Tibial nerve (tissue), 3 donors: ENCODE measurements around the gene CFAP70.

Source experiments
- CTCF ChIP-seq, 5 experiments: fragments of 200-600 bp in 3 of 5; fragments of 450-650 bp in 2 of 5; sonication (generic) in 3 of 5; IDR thresholded peaks; one replicate each; pipeline ENCODE4 v1.5.1; 2016 to 2019; ENCODE audit warnings: antibody characterized with exemption in 5 of 5, mild to moderate bottlenecking in 3 of 5, moderate library complexity in 2 of 5
- POLR2A ChIP-seq, 2 donors: fragments of 450-650 bp; IDR thresholded peaks; one replicate each; pipeline ENCODE4 v1.6.1; 2017; ENCODE audit warnings: antibody characterized with exemption in 2 of 2, mild to moderate bottlenecking in 2 of 2, moderate library complexity in 2 of 2

DNA sequence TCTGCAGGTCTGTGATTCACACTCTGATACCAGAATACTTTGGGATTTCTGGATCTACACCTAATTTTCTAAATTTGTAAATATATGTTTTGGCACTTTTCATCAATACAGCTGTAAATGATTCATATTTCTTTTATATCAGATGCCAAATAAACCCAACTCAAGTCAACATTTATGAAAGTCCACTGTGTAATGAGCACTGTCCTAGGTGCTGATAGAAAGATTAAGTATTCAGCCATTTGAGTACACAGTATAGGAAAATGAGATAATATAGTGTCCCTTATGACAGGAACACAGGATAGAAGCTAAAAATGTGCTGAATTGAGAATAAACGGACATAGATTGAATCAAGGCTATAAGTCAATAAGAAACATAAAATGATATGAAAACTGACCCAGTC is 48.8 kb upstream of the CFAP70 start:
- TF ChIP-seq POLR2A (IDR thresholded peaks at IDR 0.05): no peak
- no peak for TF ChIP-seq CTCF (IDR thresholded peaks at IDR 0.05)
